ENCODE results near the gene SNRPD2. TPM values are rescaled to one million over a fixed set of nuclear protein-coding genes. Genes with fewer than 3 reads are reported as not detected.

SNRPD2 gene
- total RNA-seq, 1 donor from 2014 or later = 229 TPM

- Histone ChIP-seq H3K4me3 (no peak overlapping the region), H3K27me3 (ENCODE audit: low read depth) (peaks cover 37% of the 10 kb centered on the region), H3K27ac (no peak overlapping the region), H3K36me3 (no peaks in the 10 kb centered on the region), H3K4me1 (peaks cover 21% of the 10 kb centered on the region), H3K9me3 (no peaks in the 10 kb centered on the region)
- ATAC-seq (no peak), DNase-seq (no peak)
- intact Hi-C loops (cut with DNase I) = no loop called here
- TF ChIP-seq CTCF (IDR thresholded peaks at IDR 0.05) = no peak
Measured at GRCh38 chr19:45664575-45664974, 27.2 kb downstream of the SNRPD2 start.

- no peak for ATAC-seq
- Histone ChIP-seq H3K4me3 (no peak overlapping the region), H3K9me3 (no peaks in the 10 kb centered on the region), H3K36me3 (no peaks in the 10 kb centered on the region), H3K27me3 (ENCODE audit: low read depth) (peaks cover 31% of the 10 kb centered on the region), H3K4me1 (peaks cover 14% of the 10 kb centered on the region), H3K27ac (no peak overlapping the region)
- no peak for TF ChIP-seq CTCF (IDR thresholded peaks at IDR 0.05)
- intact Hi-C loops (cut with DNase I) = no loop called here
- DNase-seq = no peak
Measured at GRCh38 chr19:45663800-45664199, 28.0 kb downstream of the SNRPD2 start.

- no peak for TF ChIP-seq CTCF (IDR thresholded peaks at IDR 0.05)
- intact Hi-C loops (cut with DNase I) = no loop called here
- DNase-seq (no peak), ATAC-seq (no peak)
- Histone ChIP-seq H3K9me3 (no peaks in the 10 kb centered on the region), H3K27me3 (ENCODE audit: low read depth) (peaks cover 8% of the 10 kb centered on the region), H3K27ac (no peak overlapping the region), H3K36me3 (no peaks in the 10 kb centered on the region), H3K4me1 (no peaks in the 10 kb centered on the region), H3K4me3 (no peak overlapping the region)
Measured at GRCh38 chr19:45660636-45661035, 31.1 kb downstream of the SNRPD2 start.

GRCh38 chr19:45659096-45659729 lies 32.5 kb downstream of the SNRPD2 start:
- intact Hi-C loops (cut with DNase I) = no loop called here
- DNase-seq (no peak), ATAC-seq (no peak)
- Histone ChIP-seq H3K4me1 (no peaks in the 10 kb centered on the region), H3K9me3 (no peaks in the 10 kb centered on the region), H3K27me3 (ENCODE audit: low read depth) (peaks cover 5% of the 10 kb centered on the region), H3K4me3 (no peak overlapping the region), H3K36me3 (no peaks in the 10 kb centered on the region), H3K27ac (no peak overlapping the region)
- no peak for TF ChIP-seq CTCF (IDR thresholded peaks at IDR 0.05)

- Histone ChIP-seq H3K4me3 (no peak overlapping the region), H3K9me3 (no peaks in the 10 kb centered on the region), H3K36me3 (no peaks in the 10 kb centered on the region), H3K4me1 (no peaks in the 10 kb centered on the region), H3K27ac (no peak overlapping the region), H3K27me3 (ENCODE audit: low read depth) (no peaks in the 10 kb centered on the region)
- ATAC-seq (peak in 1 of 2 donors; percentile 19), DNase-seq (no peak)
- no peak for TF ChIP-seq CTCF (IDR thresholded peaks at IDR 0.05)
- intact Hi-C loops (cut with DNase I) = no loop called here
Measured at GRCh38 chr19:45657520-45658167, 34.1 kb downstream of the SNRPD2 start.
